ENCODE measurements around the gene NEK6. TPM values are rescaled to one million over a fixed set of nuclear protein-coding genes. Genes with fewer than 3 reads are reported as not detected.

Gene NEK6
- total and polyA plus RNA-seq, 10 of the 15 experiments (the other 5 are each of a cell fraction or from before 2014, with no cell fraction given) = 31.3 to 161 (median 89.2) TPM

DNA sequence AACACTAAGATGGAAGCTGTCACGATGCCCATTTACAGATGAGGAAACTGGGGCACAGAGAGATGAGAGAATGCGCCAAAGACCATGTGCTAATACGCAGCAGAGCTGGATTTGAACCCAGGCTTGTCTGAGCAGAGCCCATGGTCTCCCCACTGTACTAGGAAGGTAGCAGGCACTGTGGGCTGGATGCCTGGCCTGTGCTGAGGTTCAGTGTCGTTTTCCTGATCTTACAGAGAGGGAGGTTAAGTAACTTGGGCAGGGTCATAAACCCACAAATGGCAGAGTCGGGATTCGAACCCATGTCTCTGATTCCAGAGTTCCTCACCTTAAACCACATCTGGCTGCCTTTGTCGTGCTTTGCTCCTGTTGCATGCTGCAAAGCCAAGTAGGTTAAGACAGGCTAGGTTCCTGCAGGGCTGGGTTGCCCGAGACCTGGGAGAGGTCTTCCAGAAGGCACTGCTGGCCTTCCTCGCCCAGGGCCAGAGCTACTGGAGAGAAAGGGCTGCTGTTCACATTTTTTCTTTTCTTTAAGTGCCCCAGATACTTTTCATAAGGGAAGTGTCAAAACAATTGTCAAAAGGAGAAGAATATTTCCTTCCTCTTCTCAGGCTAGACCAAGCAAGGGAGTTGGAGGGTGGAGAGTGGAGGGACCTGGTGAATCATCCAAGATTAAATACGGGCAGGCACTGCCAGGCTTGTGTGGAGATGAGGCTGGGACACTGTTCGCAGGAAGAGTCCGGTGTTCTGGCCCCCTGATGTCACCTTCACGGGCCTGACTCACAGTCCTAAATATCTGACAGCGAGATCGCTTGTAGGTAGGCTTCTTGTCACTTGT is 3.2 kb downstream of the NEK6 start (continued):
- TF ChIP-seq NR2C1 (IDR thresholded peaks at IDR 0.05) (no peak), BHLHE40 (IDR thresholded peaks at IDR 0.05; ENCODE audit: borderline replicate concordance in 1 of 2, low read depth in 2 of 2, low read length in 1 of 2) (no peak), GABPA (IDR thresholded peaks at IDR 0.05; ENCODE audit: low read depth) (no peak), ATF7 (IDR thresholded peaks at IDR 0.05; ENCODE audit: low read depth) (no peak), BCL3 (IDR thresholded peaks at IDR 0.05; ENCODE audit: borderline replicate concordance, insufficient read depth, low read depth, low read length, poor library complexity, severe bottlenecking) (no peak), MLLT1 (IDR thresholded peaks at IDR 0.05) (no peak), ZNF24 (IDR thresholded peaks at IDR 0.05) (no peak), HDGF (IDR thresholded peaks at IDR 0.05) (0 out of 2 replicates have a peak, but pooled peaks have one; percentile 15), RAD21 (IDR thresholded peaks at IDR 0.05; ENCODE audit: insufficient read depth, low read depth, low read length) (no peak), JUND (IDR thresholded peaks at IDR 0.05; ENCODE audit: low read depth, low read length) (no peak), IRF3 (IDR thresholded peaks at IDR 0.05) (no peak), EED (IDR thresholded peaks at IDR 0.05; ENCODE audit: low read depth) (no peak), MEF2A (IDR thresholded peaks at IDR 0.05; ENCODE audit: insufficient read depth, low read depth, low read length) (no peak), CEBPZ (IDR thresholded peaks at IDR 0.05; ENCODE audit: low read depth, low read length) (no peak), TARDBP (IDR thresholded peaks at IDR 0.05; ENCODE audit: borderline replicate concordance) (no peak), CREM (IDR thresholded peaks at IDR 0.05; ENCODE audit: low read depth) (no peak), NRF1 (conservative IDR thresholded peaks at IDR 0.05; ENCODE audit: low read depth, low read length) (no peak)
- TF ChIP-seq, protein P1, sequence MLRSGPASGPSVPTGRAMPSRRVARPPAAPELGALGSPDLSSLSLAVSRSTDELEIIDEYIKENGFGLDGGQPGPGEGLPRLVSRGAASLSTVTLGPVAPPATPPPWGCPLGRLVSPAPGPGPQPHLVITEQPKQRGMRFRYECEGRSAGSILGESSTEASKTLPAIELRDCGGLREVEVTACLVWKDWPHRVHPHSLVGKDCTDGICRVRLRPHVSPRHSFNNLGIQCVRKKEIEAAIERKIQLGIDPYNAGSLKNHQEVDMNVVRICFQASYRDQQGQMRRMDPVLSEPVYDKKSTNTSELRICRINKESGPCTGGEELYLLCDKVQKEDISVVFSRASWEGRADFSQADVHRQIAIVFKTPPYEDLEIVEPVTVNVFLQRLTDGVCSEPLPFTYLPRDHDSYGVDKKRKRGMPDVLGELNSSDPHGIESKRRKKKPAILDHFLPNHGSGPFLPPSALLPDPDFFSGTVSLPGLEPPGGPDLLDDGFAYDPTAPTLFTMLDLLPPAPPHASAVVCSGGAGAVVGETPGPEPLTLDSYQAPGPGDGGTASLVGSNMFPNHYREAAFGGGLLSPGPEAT (IDR thresholded peaks at IDR 0.05; ENCODE audit: low read depth) = no peak
- TF ChIP-seq, protein P2, sequence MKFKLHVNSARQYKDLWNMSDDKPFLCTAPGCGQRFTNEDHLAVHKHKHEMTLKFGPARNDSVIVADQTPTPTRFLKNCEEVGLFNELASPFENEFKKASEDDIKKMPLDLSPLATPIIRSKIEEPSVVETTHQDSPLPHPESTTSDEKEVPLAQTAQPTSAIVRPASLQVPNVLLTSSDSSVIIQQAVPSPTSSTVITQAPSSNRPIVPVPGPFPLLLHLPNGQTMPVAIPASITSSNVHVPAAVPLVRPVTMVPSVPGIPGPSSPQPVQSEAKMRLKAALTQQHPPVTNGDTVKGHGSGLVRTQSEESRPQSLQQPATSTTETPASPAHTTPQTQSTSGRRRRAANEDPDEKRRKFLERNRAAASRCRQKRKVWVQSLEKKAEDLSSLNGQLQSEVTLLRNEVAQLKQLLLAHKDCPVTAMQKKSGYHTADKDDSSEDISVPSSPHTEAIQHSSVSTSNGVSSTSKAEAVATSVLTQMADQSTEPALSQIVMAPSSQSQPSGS (IDR thresholded peaks at IDR 0.05; ENCODE audit: low read length) = no peak

Data from GM12878 (cell line).